ENCODE results near the gene B3GNT8.
A peak's percentile ranks its signal among the peaks of the same experiment; 100 is the strongest.
"Not testable (repeated sequence)": the region's sequence is repeated elsewhere in the genome, so short reads cannot be mapped to it uniquely, and the experiment has no call there.

Gene B3GNT8

GRCh38 chr19:41386442-41386841, 40.7 kb downstream of the B3GNT8 start:
- DNase-seq: peak in 1 of 4 experiments; percentile 24

- DNase-seq: no peak
Observed at GRCh38 chr19:41384351-41384750, 42.8 kb downstream of the B3GNT8 start.

- DNase-seq: not testable (repeated sequence)
Observed at GRCh38 chr19:41381536-41381935, 45.6 kb downstream of the B3GNT8 start.

GRCh38 chr19:41377977-41378709, 49.0 kb downstream of the B3GNT8 start:
- peak; percentile 28 to 64 (median 51) for DNase-seq

GRCh38 chr19:41376998-41377365, 50.2 kb downstream of the B3GNT8 start:
- DNase-seq: peak; percentile 58 to 81 (median 76)

GRCh38 chr19:41376241-41376997, 50.8 kb downstream of the B3GNT8 start, which contains the start of gene TMEM91:
TMEM91 (plus strand) TSS chr19:41376533; CDS start chr19:41378310, 1,777 bp downstream.
- peak; percentile 50 to 74 (median 61) for DNase-seq
